Activated CD4-positive, alpha-beta T cell treated with anti-CD3 and anti-CD28 coated beads for 48 hours (primary cell): ENCODE measurements around the gene LGALS12.
"Not testable (repeated sequence)": the region's sequence is repeated elsewhere in the genome, so short reads cannot be mapped to it uniquely, and the experiment has no call there.

Experiments
- DNase-seq: peaks from one replicate; pipeline ENCODE4 v3.0.0-alpha.2; 2020

LGALS12 gene

DNA sequence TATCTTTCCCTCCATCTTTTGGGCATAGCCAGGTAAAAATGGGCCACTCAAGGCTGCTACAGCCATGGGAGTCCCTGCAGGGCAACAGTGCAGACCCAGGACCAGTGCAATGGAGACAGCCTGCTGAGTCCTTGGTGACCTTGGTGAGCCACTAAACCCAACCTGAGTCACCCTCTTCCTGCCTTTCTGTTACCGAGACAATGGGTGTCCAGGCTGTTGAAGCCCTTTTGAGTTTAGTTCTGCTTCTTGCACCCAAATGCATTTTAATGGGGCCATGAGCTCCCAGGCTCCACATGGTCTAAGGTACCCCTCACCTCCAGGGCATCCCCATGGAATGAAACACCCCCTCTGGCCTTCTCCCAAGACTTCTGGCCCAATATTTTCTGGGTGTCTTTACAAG, 29.9 kb downstream of the LGALS12 start:
- DNase-seq, result peak; percentile 44

GRCh38 chr11:63536669-63537292, 30.9 kb downstream of the LGALS12 start, which contains the start of gene PLAAT4:
Gene PLAAT4, plus strand, starts transcription at chr11:63536808. Its CDS starts 61 bp downstream, at chr11:63536869.
- DNase-seq, result peak; percentile 34

DNA sequence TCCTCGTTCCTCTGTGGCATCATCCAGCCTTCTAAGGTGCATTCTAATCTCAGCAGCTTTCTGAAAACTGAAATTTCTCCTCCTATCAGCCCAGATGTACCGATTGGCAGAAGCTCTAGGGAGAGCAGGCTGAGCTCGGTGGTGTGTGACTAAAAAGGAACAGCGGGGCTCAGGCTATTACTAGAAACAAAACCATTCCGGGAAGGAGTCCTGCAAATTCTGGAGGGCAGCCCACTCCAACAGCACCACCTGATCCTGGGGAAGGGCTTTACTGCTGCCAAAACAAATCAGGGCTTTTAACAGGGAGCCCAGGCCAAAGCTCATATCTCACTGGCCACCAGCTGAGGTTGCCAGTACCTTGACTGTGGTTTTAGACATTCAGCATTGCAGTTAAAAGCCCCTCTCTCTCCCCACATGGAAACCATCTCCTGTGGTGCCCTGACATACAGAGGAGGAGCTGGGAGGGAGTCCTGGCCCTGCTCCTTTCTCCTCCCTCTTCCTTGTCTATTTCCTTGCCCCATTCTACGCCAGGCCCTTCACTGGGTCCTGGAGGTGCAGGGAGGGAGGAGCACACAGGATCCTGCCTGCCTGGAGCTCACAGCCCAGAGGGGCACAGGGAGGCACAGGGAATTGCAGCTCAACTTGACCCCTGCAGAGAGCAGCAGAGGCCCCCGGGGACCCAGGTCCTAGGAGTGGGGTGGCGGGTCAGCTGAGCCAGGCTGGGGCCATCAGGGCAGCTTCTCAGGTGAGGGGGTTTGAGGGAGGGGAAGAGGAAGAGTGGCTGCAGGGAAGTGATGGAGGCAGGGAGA, 31.6 kb downstream of the LGALS12 start:
- peak; percentile 38 for DNase-seq

GRCh38 chr11:63542506-63542905, 36.6 kb downstream of the LGALS12 start:
- not testable (repeated sequence) for DNase-seq

GRCh38 chr11:63543711-63544110, 37.8 kb downstream of the LGALS12 start:
- DNase-seq, result no peak

- DNase-seq, result no peak
Measured at GRCh38 chr11:63547061-63547460, 41.2 kb downstream of the LGALS12 start.

GRCh38 chr11:63548178-63548577, 42.3 kb downstream of the LGALS12 start:
- no peak for DNase-seq

DNA sequence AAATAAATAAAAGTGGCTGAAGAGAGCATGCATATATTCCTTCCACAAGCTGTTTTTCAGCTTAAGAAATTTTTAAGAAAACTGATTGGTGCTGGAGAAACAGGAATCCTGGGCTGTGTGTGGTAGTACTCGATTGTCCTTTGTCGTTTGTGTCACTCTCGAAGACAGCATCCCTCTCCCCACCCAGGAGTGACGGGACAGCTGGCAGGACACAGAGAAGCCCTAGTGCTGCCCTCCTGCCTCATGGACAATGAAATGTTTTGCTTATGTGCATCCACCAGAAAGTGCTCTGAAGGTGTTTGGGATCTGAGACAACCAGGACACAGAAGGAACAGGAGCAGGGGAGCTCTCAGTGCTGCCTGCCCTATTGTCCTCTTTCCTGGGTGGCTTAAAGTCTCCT, 43.5 kb downstream of the LGALS12 start:
- DNase-seq, result no peak

GRCh38 chr11:63550156-63550700, 44.3 kb downstream of the LGALS12 start:
- not testable (repeated sequence) for DNase-seq

GRCh38 chr11:63551091-63551888, 45.4 kb downstream of the LGALS12 start:
- peak; percentile 37 for DNase-seq

GRCh38 chr11:63551889-63552266, 46.0 kb downstream of the LGALS12 start:
- DNase-seq, result peak; percentile 20

- DNase-seq, result no peak
Measured at GRCh38 chr11:63552921-63553320, 47.0 kb downstream of the LGALS12 start.

DNA sequence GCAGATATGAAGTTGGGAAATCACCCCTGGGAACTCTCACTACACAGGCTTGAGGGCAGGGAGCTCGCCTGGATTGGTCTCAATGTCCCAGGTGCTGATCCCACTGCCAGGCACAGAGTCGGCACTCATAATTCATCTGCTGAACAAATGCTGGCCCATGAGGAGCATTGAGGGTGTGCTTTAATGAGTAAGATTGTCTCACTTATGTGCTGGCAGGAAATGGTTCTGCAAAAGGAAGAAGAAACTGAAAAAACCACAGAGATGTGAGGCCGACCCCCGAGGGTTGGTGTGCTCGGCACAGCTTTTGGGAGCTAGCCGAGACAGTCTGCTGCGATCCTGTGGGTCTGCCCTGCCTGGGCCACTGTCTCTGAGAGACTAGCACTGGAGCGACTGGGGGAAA, 47.9 kb downstream of the LGALS12 start:
- DNase-seq, result peak; percentile 57

DNA sequence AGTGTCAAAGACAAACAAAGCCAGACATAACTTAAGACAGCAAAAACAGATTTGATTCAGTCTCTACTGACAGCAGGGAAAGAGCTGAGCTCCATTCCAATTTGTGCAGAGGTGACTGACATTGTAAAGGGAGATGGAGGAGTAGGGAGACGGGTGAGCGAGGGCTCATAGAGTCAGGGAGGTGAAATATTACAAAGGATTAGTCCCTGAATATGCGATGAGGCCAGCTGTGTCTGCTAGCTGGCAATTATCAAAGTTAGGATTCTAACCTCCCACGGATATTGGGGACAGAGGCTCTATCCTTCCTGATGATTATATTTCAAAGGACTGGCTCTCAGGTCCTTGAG, 49.0 kb downstream of the LGALS12 start:
- DNase-seq, result no peak

DNA sequence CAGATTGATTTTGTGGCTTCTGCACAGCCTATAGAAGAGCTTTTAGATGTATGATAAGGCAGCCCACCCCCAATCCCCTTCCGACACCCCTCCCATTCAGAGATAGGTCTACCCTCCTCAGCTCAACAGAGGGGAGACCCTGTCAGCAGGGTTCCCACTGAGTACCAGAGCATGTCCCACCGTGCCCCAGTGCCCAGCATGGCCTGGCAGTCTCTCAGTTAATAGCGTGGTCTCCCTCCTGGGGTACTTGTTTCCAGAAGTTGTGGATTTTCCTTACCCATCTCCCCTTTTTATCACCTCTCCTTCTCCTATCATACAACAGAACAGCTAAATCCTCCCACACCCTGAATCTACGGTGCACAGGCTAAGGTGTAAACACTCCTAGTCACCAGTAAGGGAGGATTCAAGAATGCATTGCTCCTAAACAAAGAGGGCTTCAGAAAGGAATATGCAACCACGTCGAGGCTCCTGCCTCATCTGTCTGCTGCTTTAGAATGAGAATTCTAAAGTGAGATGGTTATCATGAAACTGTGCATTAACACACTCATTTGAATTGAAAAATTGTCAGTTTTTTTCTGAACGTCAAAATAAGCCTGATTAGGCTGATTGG, 50.6 kb downstream of the LGALS12 start:
- DNase-seq, result no peak

DNA sequence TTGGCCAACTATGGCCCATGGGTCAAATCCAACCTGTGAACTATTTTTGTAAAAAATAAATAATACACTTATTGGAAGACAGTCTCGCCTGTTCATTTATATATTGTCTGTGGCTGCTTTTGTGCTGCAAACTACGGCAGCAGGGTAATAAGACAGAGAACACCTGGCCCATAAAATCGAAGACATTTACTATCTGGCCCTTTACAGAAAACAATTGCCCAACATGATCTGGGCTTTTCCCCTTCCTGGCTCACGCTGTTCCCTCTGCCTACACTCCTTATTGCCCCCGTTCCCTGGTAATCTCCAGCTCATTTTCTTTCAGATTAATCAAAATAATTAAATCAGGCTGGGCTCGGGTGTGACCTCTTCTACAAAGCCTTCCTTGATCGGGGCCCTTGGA, 51.7 kb downstream of the LGALS12 start:
- DNase-seq, result no peak

- DNase-seq, result no peak
Measured at GRCh38 chr11:63558459-63559157, 52.7 kb downstream of the LGALS12 start.

DNA sequence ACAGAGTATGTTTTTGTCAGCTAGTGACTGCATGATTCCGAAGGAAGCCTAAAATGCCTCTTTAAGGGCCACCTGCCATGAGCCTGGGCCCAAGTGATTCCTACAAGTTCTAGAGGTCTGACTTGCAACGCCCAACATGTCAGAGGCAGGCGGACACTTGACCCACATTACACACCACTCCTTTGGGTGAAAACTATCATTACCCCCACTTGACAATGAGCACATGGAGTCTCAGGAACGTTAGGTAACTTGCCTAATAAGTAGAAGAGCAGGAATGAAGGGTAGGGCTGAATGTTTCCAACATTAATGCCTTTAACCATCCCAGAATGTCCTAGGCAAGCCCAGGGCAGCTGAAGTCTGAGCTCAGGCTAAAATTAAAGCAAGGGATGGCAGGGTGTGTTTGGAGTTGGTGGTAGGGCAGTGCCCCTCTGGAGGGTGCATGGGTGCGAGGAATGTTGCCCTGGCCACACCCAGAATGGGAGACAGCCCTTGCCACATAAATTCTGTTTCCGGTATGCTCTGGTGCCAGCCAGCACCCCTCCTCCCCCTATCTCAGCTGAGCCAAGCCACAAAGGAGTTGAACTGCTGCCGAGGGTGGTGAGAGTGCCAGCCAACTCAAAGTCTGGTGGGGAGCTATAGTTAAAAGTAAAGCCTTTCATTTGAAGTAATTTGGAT, 54.8 kb downstream of the LGALS12 start:
- no peak for DNase-seq

DNA sequence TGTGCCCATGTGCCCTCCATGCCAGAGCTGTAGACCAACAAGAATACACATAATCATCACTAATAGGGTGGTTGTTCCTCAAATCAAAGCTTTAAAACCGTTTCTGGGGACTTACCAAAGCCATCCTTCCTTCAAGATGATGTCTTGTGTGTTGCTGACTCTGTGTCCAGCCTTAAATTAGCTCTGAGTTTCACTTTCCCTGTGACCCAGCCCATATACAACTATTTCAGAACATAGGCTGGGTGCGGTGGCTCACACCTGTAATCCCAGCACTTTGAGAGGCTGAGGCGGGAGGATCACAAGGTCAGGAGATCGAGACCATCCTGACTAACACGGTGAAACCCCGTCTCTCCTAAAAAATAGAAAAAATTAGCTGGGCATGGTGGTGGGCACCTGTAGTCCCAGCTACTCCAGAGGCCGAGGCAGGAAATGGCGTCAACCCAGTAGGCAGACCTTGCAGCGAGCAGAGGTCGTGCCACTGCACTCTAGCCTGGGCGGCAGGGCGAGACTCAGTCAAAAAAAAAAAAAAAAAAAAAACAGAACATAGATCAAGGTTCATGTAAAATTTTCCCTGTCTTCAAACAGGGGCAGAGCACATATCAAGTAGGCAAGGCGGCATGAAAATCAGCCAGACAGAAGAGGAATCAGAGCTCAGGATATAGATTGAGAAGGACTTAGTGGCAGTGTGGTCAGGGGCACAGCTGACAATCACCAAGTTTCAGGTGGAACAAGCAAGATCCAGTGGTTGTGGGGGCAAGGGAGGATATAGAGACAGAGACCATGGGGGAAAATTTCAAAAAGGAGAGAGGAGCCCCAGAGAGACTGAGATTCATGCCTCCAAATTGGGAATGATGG, 57.5 kb downstream of the LGALS12 start, which contains the start of gene PLAAT2:
Gene PLAAT2 (minus strand): TSS at position 179 of the 855 bp plus-strand sequence. CDS start 55 bp downstream, at position 124.
- no peak for DNase-seq

DNA sequence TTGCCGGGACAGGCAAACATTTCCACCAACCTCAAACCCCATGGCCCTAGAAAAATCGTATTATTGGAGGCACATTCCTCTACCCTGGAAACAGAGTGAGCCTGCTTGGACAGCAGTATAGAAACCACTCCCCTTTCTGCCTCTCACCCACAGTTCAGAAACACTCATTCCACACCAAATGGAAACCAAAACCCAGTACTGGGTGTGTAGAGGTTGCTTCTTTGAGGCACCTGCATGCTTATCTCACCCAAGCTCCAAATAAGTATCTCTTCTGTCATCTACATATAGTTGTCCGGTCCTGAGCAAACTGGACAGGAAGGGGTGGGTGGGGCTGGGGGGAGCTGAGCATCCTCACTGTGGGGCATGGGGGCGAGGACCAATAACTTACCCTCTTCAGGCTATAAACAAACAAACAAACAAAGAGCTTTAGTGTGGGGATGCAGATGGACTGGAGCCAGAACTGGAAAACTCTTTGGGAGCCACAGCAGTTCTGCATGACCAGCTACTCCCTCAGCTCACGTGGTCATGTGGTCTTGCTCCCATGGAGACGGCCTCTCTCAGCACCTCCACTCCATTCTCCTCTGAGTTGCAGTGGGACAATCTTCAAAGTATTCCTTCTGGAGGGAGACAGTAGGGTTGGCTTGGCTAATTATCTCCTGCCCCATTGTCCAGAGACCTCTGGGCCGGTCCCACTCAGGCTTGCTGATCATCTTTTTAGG, 58.3 kb downstream of the LGALS12 start:
- DNase-seq, result peak; percentile 40
